Measurements from ENCODE around the gene L3MBTL3. TPM values are rescaled to one million over a fixed set of nuclear protein-coding genes. Genes with fewer than 3 reads are reported as not detected.

L3MBTL3 gene
- polyA plus RNA-seq, 5 donors: 12.1 to 26.7 (median 21.6) TPM

GRCh38 chr6:130178692-130179091 lies 160.3 kb downstream of the L3MBTL3 start:
- no peak for DNase-seq

DNA sequence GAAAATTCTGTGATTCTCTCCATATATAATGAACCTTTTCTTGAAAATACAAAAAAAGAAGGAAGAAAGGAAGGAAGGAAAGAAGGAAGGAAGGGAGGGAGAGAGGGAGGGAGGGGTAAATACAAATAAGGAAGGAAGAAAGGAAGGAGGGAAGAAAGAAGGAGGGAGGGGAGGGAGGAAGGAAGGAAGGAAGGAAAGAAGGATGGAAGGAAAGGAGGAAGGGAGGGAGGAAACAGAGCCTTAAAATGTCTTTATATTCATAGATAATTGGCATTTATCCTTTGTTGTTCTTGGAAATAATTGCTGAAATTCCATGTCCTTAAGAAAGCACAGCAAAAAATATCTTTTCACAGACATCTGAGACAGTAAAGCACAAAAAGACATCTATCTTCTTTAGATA lies 164.1 kb downstream of the L3MBTL3 start:
- DNase-seq: no peak

- DNase-seq: no peak
These were observed 165.2 kb downstream of the L3MBTL3 start for GRCh38 chr6:130183271-130184222.

GRCh38 chr6:130185658-130186057 lies 167.3 kb downstream of the L3MBTL3 start:
- no peak for DNase-seq

DNA sequence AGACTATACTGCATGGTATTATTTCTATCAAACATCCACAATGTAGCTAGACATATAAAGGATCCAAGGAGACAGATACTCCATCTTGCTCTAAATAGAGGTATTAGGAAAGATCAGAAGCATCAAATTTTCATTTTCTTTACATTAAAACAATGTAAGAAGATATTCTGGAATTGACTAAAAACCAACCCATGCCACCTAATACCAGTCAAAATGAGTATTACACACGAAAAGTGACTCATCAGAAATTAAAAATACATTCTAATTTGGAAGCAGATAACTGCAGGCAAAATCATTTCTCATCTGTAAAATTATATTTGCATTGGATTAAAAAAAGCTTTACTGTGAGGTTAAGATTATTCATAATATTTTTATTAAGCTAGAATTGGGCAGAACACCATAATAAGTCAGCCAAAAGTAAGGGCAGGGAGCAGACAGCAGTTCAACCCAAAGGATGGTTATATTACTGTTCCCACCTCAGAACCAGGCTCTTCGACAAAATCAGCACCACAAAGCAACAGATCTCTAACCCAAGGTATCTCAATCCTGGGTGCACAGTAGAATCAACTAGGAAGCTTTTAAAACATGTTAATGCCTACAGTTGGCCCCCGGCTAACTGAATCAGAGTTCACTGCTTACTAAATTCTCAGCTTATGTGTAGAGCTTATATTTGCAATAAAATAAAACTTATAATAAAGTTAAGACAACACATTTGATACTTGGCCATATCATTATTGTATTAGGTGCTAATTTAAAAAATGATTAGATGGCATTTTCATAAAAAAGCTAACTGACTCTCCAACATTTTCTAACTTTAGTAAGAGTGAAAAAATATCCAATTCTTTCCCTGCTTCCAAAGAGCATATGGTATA lies 169.2 kb downstream of the L3MBTL3 start:
- no peak for DNase-seq

- DNase-seq: no peak
These were observed 170.0 kb downstream of the L3MBTL3 start for GRCh38 chr6:130188207-130188899.

GRCh38 chr6:130189531-130190397 lies 171.4 kb downstream of the L3MBTL3 start:
- no peak for DNase-seq

Other genes starting within 250 kb of the L3MBTL3 start
- gene TMEM244, start 157.3 kb upstream of the L3MBTL3 start, polyA plus RNA-seq (ENCODE audit: insufficient read depth in 1 of 5, insufficient read length in 5 of 5, low replicate concordance in 1 of 5): not detected
- gene SAMD3, start 204.4 kb downstream of the L3MBTL3 start, polyA plus RNA-seq (ENCODE audit: insufficient read depth in 1 of 5, insufficient read length in 5 of 5, low replicate concordance in 1 of 5): 1 to 10 TPM; 1.4 to 2.7 (median 1.5) TPM